Adipocyte (in vitro differentiated cells): Measurements from ENCODE around the gene CHN1.
A peak's percentile ranks its signal among the peaks of the same experiment; 100 is the strongest.

ENCODE experiments used
- DNase-seq: peaks from one replicate; pipeline ENCODE4 v3.0.0-alpha.2; 2015; ENCODE audit warnings: low read depth
- H3K27me3 ChIP-seq: replicated peaks from 2 replicates; pipeline ENCODE4 v1.7.0; 2013; ENCODE audit warnings: mild to moderate bottlenecking, low read length, moderate library complexity; ENCODE audit not compliant: control insufficient read depth, insufficient read depth
- H3K36me3 ChIP-seq: 2 replicates; pipeline ENCODE4 v1.7.0; 2013; ENCODE audit warnings: low read length, mild to moderate bottlenecking, moderate library complexity; ENCODE audit not compliant: control insufficient read depth, insufficient read depth, severe bottlenecking
- H3K4me1 ChIP-seq: 2 replicates; pipeline ENCODE4 v1.7.0; 2013; ENCODE audit warnings: mild to moderate bottlenecking, low read length, moderate library complexity; ENCODE audit not compliant: control insufficient read depth, insufficient read depth
- H3K4me3 ChIP-seq: 2 replicates; pipeline ENCODE4 v1.7.0; 2013; ENCODE audit warnings: mild to moderate bottlenecking, low read length, moderate library complexity
- H3K9ac ChIP-seq: 2 replicates; pipeline ENCODE4 v1.7.0; 2013; ENCODE audit warnings: mild to moderate bottlenecking, low read length, moderate library complexity
- H3K9me3 ChIP-seq: 2 replicates; pipeline ENCODE4 v1.7.0; 2013; ENCODE audit warnings: mild to moderate bottlenecking, low read length, moderate library complexity; ENCODE audit not compliant: control insufficient read depth

The CHN1 gene

GRCh38 chr2:174789001-174789400, 216.2 kb downstream of the CHN1 start:
- no peak for DNase-seq
- Histone ChIP-seq H3K4me3 (no peak overlapping the region), H3K4me1 (peaks cover 10% of the 10 kb centered on the region), H3K9me3 (no peaks in the 10 kb centered on the region), H3K36me3 (no peaks in the 10 kb centered on the region), H3K27me3 (no peaks in the 10 kb centered on the region), H3K9ac (no peak overlapping the region)

- H3K4me3 ChIP-seq = no peak overlapping the region
- no peaks in the 10 kb centered on the region for H3K27me3 ChIP-seq
- no peak for DNase-seq
- no peaks in the 10 kb centered on the region for H3K9me3 ChIP-seq
- peaks cover 10% of the 10 kb centered on the region for H3K4me1 ChIP-seq
- H3K36me3 ChIP-seq = no peaks in the 10 kb centered on the region
- H3K9ac ChIP-seq = no peak overlapping the region
Observed at GRCh38 chr2:174788291-174788929, 216.8 kb downstream of the CHN1 start.

- no peaks in the 10 kb centered on the region for H3K27me3 ChIP-seq
- H3K4me1 ChIP-seq = peaks cover 10% of the 10 kb centered on the region
Observed at GRCh38 chr2:174787487-174788205, 217.5 kb downstream of the CHN1 start.

GRCh38 chr2:174786066-174786725, 219.0 kb downstream of the CHN1 start:
- Histone ChIP-seq H3K4me3 (no peak overlapping the region), H3K9ac (no peak overlapping the region), H3K4me1 (peaks cover 10% of the 10 kb centered on the region), H3K27me3 (no peaks in the 10 kb centered on the region), H3K9me3 (no peaks in the 10 kb centered on the region), H3K36me3 (no peaks in the 10 kb centered on the region)
- peak; percentile 38 for DNase-seq

More at GRCh38 chr2:174787487-174788205, 217.5 kb downstream of the CHN1 start:
- H3K4me3 ChIP-seq = no peak overlapping the region
- no peak overlapping the region for H3K9ac ChIP-seq
- H3K9me3 ChIP-seq = no peaks in the 10 kb centered on the region
- DNase-seq = peak; percentile 99
- H3K36me3 ChIP-seq = no peaks in the 10 kb centered on the region

GRCh38 chr2:174785481-174785880, 219.7 kb downstream of the CHN1 start:
- no peak overlapping the region for H3K9ac ChIP-seq

GRCh38 chr2:174784909-174785308, 220.3 kb downstream of the CHN1 start:
- Histone ChIP-seq H3K4me1 (peaks cover 10% of the 10 kb centered on the region), H3K36me3 (no peaks in the 10 kb centered on the region), H3K4me3 (no peak overlapping the region), H3K9ac (no peak overlapping the region), H3K27me3 (no peaks in the 10 kb centered on the region), H3K9me3 (no peaks in the 10 kb centered on the region)
- no peak for DNase-seq

More at GRCh38 chr2:174785481-174785880, 219.7 kb downstream of the CHN1 start:
- peaks cover 10% of the 10 kb centered on the region for H3K4me1 ChIP-seq
- H3K36me3 ChIP-seq = no peaks in the 10 kb centered on the region
- no peaks in the 10 kb centered on the region for H3K9me3 ChIP-seq
- no peaks in the 10 kb centered on the region for H3K27me3 ChIP-seq
- H3K4me3 ChIP-seq = no peak overlapping the region
- no peak for DNase-seq

- Histone ChIP-seq H3K36me3 (no peaks in the 10 kb centered on the region), H3K4me1 (peaks cover 10% of the 10 kb centered on the region), H3K4me3 (no peak overlapping the region), H3K9me3 (no peaks in the 10 kb centered on the region), H3K9ac (no peak overlapping the region), H3K27me3 (no peaks in the 10 kb centered on the region)
- no peak for DNase-seq
Observed at GRCh38 chr2:174784316-174784715, 220.9 kb downstream of the CHN1 start.

- no peaks in the 10 kb centered on the region for H3K27me3 ChIP-seq
- H3K9ac ChIP-seq = no peak overlapping the region
- H3K4me1 ChIP-seq = peaks cover 16% of the 10 kb centered on the region
- no peak overlapping the region for H3K4me3 ChIP-seq
- no peak for DNase-seq
- no peaks in the 10 kb centered on the region for H3K9me3 ChIP-seq
- H3K36me3 ChIP-seq = no peaks in the 10 kb centered on the region
Observed at GRCh38 chr2:174781996-174782395, 223.2 kb downstream of the CHN1 start.

- H3K4me3 ChIP-seq = no peak overlapping the region
- peaks cover 16% of the 10 kb centered on the region for H3K4me1 ChIP-seq
- DNase-seq = no peak
- no peaks in the 10 kb centered on the region for H3K9me3 ChIP-seq
- H3K9ac ChIP-seq = no peak overlapping the region
- H3K36me3 ChIP-seq = no peaks in the 10 kb centered on the region
- H3K27me3 ChIP-seq = no peaks in the 10 kb centered on the region
Observed at GRCh38 chr2:174781298-174781697, 223.9 kb downstream of the CHN1 start.

- Histone ChIP-seq H3K27me3 (no peaks in the 10 kb centered on the region), H3K9me3 (no peaks in the 10 kb centered on the region), H3K9ac (no peak overlapping the region), H3K4me1 (peaks cover 15% of the 10 kb centered on the region), H3K4me3 (no peak overlapping the region), H3K36me3 (no peaks in the 10 kb centered on the region)
- DNase-seq = no peak
Observed at GRCh38 chr2:174780856-174781255, 224.3 kb downstream of the CHN1 start.

- no peaks in the 10 kb centered on the region for H3K36me3 ChIP-seq
- H3K9me3 ChIP-seq = no peaks in the 10 kb centered on the region
- DNase-seq = no peak
- peaks cover 10% of the 10 kb centered on the region for H3K4me1 ChIP-seq
- H3K4me3 ChIP-seq = no peak overlapping the region
- no peak overlapping the region for H3K9ac ChIP-seq
- no peaks in the 10 kb centered on the region for H3K27me3 ChIP-seq
Observed at GRCh38 chr2:174780191-174780840, 224.9 kb downstream of the CHN1 start.
